Measurements from ENCODE around the gene PBRM1.
"Not testable (repeated sequence)": the region's sequence is repeated elsewhere in the genome, so short reads cannot be mapped to it uniquely, and the experiment has no call there.

Gene PBRM1

GRCh38 chr3:52534281-52535183 lies 151.2 kb downstream of the PBRM1 start:
- no peak for DNase-seq

- DNase-seq = peak; percentile 83
Measured at GRCh38 chr3:52533623-52534280, 152.0 kb downstream of the PBRM1 start, which contains the start of gene NT5DC2. Gene NT5DC2, minus strand, starts transcription at chr3:52533857. Its CDS starts 120 bp downstream, at chr3:52533737.

GRCh38 chr3:52532838-52533622 lies 152.7 kb downstream of the PBRM1 start:
- no peak for DNase-seq

- DNase-seq = peak; percentile 57
Measured at GRCh38 chr3:52532517-52532837, 153.2 kb downstream of the PBRM1 start.

GRCh38 chr3:52531860-52532516 lies 153.7 kb downstream of the PBRM1 start:
- no peak for DNase-seq

- no peak for DNase-seq
Measured at GRCh38 chr3:52530918-52531826, 154.5 kb downstream of the PBRM1 start.

DNA sequence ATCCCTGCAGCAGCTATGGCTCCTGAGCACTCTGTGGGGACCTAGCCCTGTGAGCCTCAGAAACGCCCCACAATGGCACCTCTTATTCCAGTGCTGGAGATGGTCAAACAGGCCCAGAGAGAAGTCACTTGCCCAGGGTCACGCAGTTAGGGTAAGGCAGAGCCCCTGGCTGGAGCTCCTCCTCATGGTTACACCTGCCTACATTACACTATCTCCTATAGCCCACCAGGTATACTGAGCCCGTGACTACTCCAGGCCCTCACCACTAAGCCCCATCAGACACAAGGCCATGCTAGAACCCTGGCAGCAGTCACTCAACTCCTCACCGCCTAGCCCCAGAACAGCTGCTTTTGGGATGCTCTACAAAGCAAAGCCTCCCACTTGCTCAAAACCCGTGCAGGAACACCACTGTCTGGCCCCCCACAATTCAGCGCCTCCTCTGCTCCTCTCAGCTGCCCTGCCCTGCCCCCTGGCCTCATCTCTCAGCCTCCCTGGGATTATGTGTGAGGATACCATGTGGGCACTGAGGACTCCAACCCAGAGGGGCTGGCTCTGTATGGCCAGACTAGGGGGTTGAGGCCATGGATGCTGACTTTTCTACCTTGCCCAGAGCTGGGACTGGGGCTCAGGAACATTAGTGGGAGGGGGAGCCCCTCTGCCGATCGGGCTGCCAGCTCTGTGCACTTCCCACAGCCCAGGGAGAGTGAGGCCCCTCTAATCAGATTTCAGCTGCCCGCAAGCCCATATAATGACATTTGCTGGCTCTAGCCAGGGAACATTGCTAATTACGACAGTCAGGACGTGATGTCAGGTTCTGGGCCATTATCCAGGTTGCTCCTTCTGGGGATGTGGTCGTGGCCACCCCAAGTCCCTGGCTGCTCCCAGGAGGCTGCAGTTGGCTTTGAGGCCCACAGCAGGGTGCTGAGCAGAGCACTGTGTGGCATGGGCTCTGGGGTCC lies 156.1 kb downstream of the PBRM1 start:
- no peak for DNase-seq

DNA sequence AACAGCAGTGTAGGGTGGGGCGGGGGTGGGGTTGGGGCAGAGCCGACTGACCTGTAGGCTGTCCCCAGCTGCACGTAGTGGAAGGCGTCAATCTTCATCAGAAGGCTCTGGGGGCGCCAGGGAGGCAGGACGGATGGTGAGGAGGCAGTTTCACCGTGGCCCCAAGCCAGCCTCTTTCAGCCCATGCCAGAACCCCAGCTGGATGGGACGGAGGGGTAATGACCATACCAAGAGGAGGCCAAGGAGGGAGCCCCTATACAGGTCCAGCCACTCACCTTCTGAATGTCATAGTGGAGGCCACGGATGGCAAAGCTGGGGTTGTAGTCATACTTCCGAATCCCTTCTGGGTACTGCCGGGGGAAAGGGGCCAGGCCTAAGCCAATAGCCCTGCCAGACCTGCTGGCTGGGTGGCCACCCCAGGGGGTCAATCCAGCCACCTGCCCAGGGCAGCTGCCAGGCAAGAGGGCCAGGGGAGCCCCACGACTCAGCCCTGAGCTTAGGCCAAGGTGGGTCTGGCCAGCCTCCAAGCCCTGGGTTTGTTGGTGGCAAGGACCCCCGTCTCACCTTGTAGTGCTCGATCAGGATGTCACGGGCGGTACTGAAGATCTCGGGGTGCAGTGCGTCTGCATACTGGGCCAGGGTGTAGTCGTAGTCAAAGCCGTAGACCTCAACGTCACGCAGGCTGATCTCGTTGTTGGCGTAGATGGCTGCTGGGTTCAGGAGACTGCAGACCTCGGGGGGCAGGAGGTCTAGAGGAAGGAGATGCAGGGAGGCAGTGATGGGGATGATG lies 156.9 kb downstream of the PBRM1 start:
- DNase-seq = no peak

- DNase-seq = no peak
Measured at GRCh38 chr3:52527732-52528585, 157.8 kb downstream of the PBRM1 start.

GRCh38 chr3:52527039-52527731 lies 158.5 kb downstream of the PBRM1 start:
- DNase-seq = no peak

DNA sequence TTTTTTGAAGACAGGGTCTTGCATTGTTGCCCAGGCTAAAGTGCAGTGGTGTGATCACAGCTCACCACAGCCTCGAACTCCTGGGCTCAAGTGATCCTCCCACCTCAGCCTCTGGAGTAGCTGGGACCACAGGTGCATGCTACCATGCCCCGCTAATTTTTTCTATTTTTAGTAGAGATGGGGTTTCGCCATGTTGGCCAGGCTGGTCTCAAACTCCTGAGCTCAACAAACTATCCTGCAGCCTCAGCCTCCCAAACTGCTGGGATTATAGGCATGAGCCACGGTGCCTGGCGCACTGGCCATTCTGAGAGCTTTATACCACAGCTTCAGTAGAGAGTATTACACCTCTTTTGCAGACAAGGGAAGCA lies 159.1 kb downstream of the PBRM1 start:
- not testable (repeated sequence) for DNase-seq

- DNase-seq = no peak
Measured at GRCh38 chr3:52525680-52526561, 159.8 kb downstream of the PBRM1 start.

DNA sequence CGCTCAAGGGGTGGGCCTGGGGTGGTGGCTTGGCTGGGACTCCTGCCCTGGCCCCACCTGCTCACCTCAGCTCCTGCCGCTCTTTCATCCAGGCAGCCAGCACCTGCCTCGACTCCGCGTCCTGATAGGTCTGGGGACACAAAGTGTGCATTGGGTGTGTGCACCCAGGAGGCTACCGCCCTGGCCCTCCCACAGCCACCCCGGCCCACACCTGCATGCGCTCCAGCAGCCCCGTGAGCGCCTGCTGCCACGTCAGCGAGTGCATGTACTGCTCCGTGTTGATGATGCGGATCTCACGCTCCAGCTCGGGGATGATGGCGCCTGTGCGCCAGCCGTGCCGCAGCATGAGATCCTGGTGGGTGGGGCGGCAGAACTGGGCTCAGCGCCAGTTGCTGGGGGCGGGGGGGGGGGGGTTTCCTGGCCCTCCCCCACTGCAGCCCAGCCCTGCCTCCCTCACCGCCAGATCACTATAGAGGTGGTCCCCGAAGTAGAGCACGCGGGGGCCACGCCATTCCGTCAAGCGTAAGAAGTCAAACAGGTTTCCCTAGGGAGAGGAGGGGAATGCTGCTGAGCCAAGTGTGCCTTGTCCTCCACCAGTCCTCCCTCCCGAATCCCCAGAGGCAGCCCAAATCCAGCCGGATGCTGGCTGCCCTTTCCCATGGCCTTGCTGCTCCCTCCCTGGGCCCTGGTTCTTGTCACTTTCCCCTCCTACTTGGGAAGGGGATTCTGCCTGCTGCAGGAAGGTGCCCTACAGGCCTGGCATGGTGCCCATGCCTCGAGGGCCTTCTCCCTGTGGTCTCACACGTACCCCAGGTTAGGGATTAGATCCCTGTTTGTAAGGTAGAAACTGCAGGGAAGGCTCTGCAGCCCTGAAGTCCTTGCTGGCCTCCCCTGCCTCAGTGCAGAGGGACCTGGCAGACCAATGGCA lies 160.7 kb downstream of the PBRM1 start:
- DNase-seq = no peak

GRCh38 chr3:52524258-52524751 lies 161.4 kb downstream of the PBRM1 start:
- no peak for DNase-seq

DNA sequence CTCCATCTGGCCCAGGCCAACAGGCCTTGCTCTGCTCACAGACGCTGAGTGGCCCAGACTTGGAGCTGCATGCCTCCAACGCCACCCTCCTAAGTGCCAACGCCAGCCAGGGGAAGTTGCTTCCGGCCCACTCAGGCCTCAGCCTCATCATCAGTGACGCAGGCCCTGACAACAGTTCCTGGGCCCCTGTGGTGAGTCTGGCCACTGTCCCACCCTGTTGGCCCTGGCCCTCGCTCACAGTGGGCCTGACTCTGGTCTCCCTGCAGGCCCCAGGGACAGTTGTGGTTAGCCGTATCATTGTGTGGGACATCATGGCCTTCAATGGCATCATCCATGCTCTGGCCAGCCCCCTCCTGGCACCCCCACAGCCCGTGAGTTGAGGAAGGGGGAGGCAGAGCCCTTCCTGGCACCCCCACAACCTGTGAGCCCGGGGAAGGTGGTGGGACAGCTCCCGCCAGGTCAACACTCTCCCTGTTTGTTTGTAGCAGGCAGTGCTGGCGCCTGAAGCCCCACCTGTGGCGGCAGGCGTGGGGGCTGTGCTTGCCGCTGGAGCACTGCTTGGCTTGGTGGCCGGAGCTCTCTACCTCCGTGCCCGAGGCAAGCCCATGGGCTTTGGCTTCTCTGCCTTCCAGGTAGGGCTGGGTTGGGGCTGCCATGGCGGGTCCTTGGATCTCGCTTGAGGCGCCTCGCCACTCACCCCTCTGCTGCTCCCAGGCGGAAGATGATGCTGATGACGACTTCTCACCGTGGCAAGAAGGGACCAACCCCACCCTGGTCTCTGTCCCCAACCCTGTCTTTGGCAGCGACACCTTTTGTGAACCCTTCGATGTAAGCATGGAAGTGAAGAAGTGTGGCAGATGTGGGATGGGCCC lies 162.1 kb downstream of the PBRM1 start:
- no peak for DNase-seq
